ENCODE measurements around the gene TENM4. TPM values are rescaled to one million over a fixed set of nuclear protein-coding genes. Genes with fewer than 3 reads are reported as not detected.

TENM4 gene
- total RNA-seq, 2 donors from 2014 or later = 2.6 to 6.8 TPM

- Histone ChIP-seq H3K27me3 (replicated peaks; ENCODE audit: insufficient read depth) (no peaks in the 10 kb centered on the region), H3K4me1 (replicated peaks) (no peaks in the 10 kb centered on the region), H3K27ac (no peak overlapping the region), H3K36me3 (no peaks in the 10 kb centered on the region), H3K4me3 (no peak overlapping the region), H3K9me3 (no peaks in the 10 kb centered on the region)
- TF ChIP-seq CTCF (IDR thresholded peaks at IDR 0.05) = no peak
- no peak for TF ChIP-seq POLR2AphosphoS5 (IDR thresholded peaks at IDR 0.05)
- no peak for TF ChIP-seq POLR2A (IDR thresholded peaks at IDR 0.05)
- WGBS = 84% methylated on average over 3 of the region's 3 CpGs
- intact Hi-C loops (cut with DNase I) = no loop called here
- no peak for DNase-seq (ENCODE audit: low spot score)
These were observed 198.2 kb downstream of the TENM4 start for GRCh38 chr11:79242616-79243015.

GRCh38 chr11:79241852-79242241 is 199.0 kb downstream of the TENM4 start:
- intact Hi-C loops (cut with DNase I) = no loop called here
- H3K4me1 ChIP-seq (replicated peaks) = no peaks in the 10 kb centered on the region
- no peak for TF ChIP-seq POLR2AphosphoS5 (IDR thresholded peaks at IDR 0.05)
- TF ChIP-seq POLR2A (IDR thresholded peaks at IDR 0.05) = no peak
- no peak for TF ChIP-seq CTCF (IDR thresholded peaks at IDR 0.05)
- H3K4me3 ChIP-seq = no peak overlapping the region
- H3K27me3 ChIP-seq (replicated peaks; ENCODE audit: insufficient read depth) = no peaks in the 10 kb centered on the region
- no peak for DNase-seq (ENCODE audit: low spot score)
- WGBS = 83% methylated on average over 7 of the region's 7 CpGs
- H3K36me3 ChIP-seq = no peaks in the 10 kb centered on the region
- H3K9me3 ChIP-seq = no peaks in the 10 kb centered on the region
- H3K27ac ChIP-seq = no peak overlapping the region

- Histone ChIP-seq H3K27ac (no peak overlapping the region), H3K36me3 (no peaks in the 10 kb centered on the region), H3K4me3 (no peak overlapping the region), H3K27me3 (replicated peaks; ENCODE audit: insufficient read depth) (no peaks in the 10 kb centered on the region), H3K9me3 (no peaks in the 10 kb centered on the region), H3K4me1 (replicated peaks) (no peaks in the 10 kb centered on the region)
- TF ChIP-seq POLR2AphosphoS5 (IDR thresholded peaks at IDR 0.05) (no peak), POLR2A (IDR thresholded peaks at IDR 0.05) (no peak), CTCF (IDR thresholded peaks at IDR 0.05) (no peak)
- intact Hi-C loops (cut with DNase I) = no loop called here
- WGBS = 87% methylated on average over 7 of the region's 7 CpGs
- DNase-seq (ENCODE audit: low spot score) = no peak
These were observed 199.5 kb downstream of the TENM4 start for GRCh38 chr11:79241205-79241851.

- WGBS = 19% methylated on average over 6 of the region's 6 CpGs
- H3K9me3 ChIP-seq = no peaks in the 10 kb centered on the region
- H3K27me3 ChIP-seq (replicated peaks; ENCODE audit: insufficient read depth) = no peaks in the 10 kb centered on the region
- no peaks in the 10 kb centered on the region for H3K4me1 ChIP-seq (replicated peaks)
- no peak for DNase-seq (ENCODE audit: low spot score)
- no peak for TF ChIP-seq CTCF (IDR thresholded peaks at IDR 0.05)
- no peak for TF ChIP-seq POLR2AphosphoS5 (IDR thresholded peaks at IDR 0.05)
- no peak for TF ChIP-seq POLR2A (IDR thresholded peaks at IDR 0.05)
- H3K27ac ChIP-seq = no peak overlapping the region
- intact Hi-C loops (cut with DNase I) = loop anchor here (5.0 kb wide), 1 partner anchor 200 kb away; no protein-coding TSS in a partner anchor
- no peak overlapping the region for H3K4me3 ChIP-seq
- no peaks in the 10 kb centered on the region for H3K36me3 ChIP-seq
These were observed 203.1 kb downstream of the TENM4 start for GRCh38 chr11:79237703-79238102.

GRCh38 chr11:79237091-79237490 is 203.7 kb downstream of the TENM4 start:
- Histone ChIP-seq H3K4me3 (no peak overlapping the region), H3K4me1 (replicated peaks) (no peaks in the 10 kb centered on the region), H3K27me3 (replicated peaks; ENCODE audit: insufficient read depth) (no peaks in the 10 kb centered on the region), H3K36me3 (no peaks in the 10 kb centered on the region), H3K9me3 (no peaks in the 10 kb centered on the region), H3K27ac (no peak overlapping the region)
- intact Hi-C loops (cut with DNase I) = loop anchor here (5.0 kb wide), 1 partner anchor 200 kb away; no protein-coding TSS in a partner anchor
- DNase-seq (ENCODE audit: low spot score) = no peak
- 74% methylated on average over 5 of the region's 5 CpGs for WGBS
- no peak for TF ChIP-seq POLR2AphosphoS5 (IDR thresholded peaks at IDR 0.05)
- TF ChIP-seq CTCF (IDR thresholded peaks at IDR 0.05) = no peak
- TF ChIP-seq POLR2A (IDR thresholded peaks at IDR 0.05) = no peak
